ENCODE results near the gene P4HB.
A peak's percentile ranks its signal among the peaks of the same experiment; 100 is the strongest.

Gene P4HB

GRCh38 chr17:81821603-81822311 lies 38.6 kb downstream of the P4HB start:
- H3K27ac ChIP-seq: peak overlapping the region; percentile 55
- peak; percentile 48 for TF ChIP-seq CTCF (conservative IDR thresholded peaks at IDR 0.05; ENCODE audit: low read depth)
- CTCF ChIA-PET: interaction anchor here (0.6 to 1.4 kb wide), 5 partner anchors 10 to 1514 kb away, joined by 3 read pairs; no protein-coding TSS in a partner anchor
- POLR2A ChIA-PET (ENCODE audit: low non-redundant PET): no interaction called here
- DNase-seq (ENCODE audit: low spot score): no peak

GRCh38 chr17:81821147-81821546 lies 39.2 kb downstream of the P4HB start:
- DNase-seq (ENCODE audit: low spot score): no peak
- TF ChIP-seq CTCF (conservative IDR thresholded peaks at IDR 0.05; ENCODE audit: low read depth): no peak
- ChIA-PET CTCF (interaction anchor here (0.5 to 1.0 kb wide), 2 partner anchors 48 to 88 kb away, joined by 3 read pairs; no protein-coding TSS in a partner anchor), POLR2A (ENCODE audit: low non-redundant PET) (no interaction called here)
- H3K27ac ChIP-seq: peak overlapping the region; percentile 55

DNA sequence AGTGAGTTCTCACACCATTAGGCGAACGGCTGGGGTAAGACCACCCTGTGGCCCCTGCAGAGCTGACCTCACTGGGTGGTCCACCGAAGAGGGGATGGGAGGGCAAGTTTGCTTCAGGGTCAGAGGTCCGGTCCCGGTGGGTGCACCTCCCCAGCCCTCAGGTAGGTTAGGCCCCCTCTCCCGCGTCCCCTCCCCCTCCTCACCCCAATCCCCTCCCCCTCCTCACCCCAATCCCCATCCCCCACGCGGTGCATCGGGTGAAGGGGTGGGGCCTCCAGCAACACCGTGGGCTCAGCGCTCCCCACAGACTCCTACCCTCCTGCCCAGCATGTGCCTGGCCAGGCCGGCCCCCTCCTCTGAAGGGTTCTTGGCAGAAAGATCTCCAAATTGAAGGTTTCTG lies 40.6 kb downstream of the P4HB start:
- CTCF ChIA-PET: no interaction called here
- POLR2A ChIA-PET (ENCODE audit: low non-redundant PET): no interaction called here
- TF ChIP-seq CTCF (conservative IDR thresholded peaks at IDR 0.05; ENCODE audit: low read depth): no peak
- DNase-seq (ENCODE audit: low spot score): no peak
- H3K27ac ChIP-seq: no peak overlapping the region

DNA sequence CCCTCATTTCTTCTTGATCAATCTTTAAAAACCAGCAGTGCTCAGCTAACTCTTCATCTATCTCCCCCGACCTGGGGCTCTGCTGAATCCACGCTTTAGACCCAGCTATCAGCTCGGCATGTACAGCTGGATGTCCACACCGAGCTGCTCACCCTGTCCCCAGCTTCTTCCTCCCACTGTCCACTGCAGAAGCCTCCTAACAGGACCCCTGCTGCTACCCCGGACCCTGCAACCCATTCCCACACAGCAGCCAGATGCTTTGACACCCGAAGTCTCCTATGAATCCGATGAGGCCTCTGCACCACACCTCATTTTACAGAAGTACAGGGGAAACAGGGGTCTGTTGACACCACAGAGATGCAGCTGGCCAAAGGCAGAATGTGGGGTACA lies 42.6 kb downstream of the P4HB start:
- H3K27ac ChIP-seq: no peak overlapping the region; the same call in 1 of the 2 replicates
- no peak for TF ChIP-seq CTCF (conservative IDR thresholded peaks at IDR 0.05; ENCODE audit: low read depth)
- no peak for DNase-seq (ENCODE audit: low spot score)
- CTCF ChIA-PET: interaction anchor here (0.6 kb wide), 1 partner anchor 403 kb away, joined by 3 read pairs; no protein-coding TSS in a partner anchor
- POLR2A ChIA-PET (ENCODE audit: low non-redundant PET): no interaction called here

GRCh38 chr17:81815646-81815986 lies 44.7 kb downstream of the P4HB start:
- ChIA-PET POLR2A (ENCODE audit: low non-redundant PET) (no interaction called here), CTCF (no interaction called here)
- DNase-seq (ENCODE audit: low spot score): no peak

More at GRCh38 chr17:81815646-81815986, 44.7 kb downstream of the P4HB start:
- H3K27ac ChIP-seq: no peak overlapping the region; the same call in 1 of the 2 replicates
- TF ChIP-seq CTCF (conservative IDR thresholded peaks at IDR 0.05; ENCODE audit: low read depth): no peak
